GM21381 (cell line): Measurements from ENCODE around the gene FIBP.

Source experiments
- ATAC-seq: cut with Tn5 transposase; IDR thresholded peaks from one replicate; pipeline ENCODE4 v1.9.1; 2021; ENCODE audit warnings: mild to moderate bottlenecking, moderate library complexity; ENCODE audit not compliant: unreplicated experiment

Gene FIBP

GRCh38 chr11:65891219-65892136 lies 3.2 kb upstream of the FIBP start:
- no peak for ATAC-seq

DNA sequence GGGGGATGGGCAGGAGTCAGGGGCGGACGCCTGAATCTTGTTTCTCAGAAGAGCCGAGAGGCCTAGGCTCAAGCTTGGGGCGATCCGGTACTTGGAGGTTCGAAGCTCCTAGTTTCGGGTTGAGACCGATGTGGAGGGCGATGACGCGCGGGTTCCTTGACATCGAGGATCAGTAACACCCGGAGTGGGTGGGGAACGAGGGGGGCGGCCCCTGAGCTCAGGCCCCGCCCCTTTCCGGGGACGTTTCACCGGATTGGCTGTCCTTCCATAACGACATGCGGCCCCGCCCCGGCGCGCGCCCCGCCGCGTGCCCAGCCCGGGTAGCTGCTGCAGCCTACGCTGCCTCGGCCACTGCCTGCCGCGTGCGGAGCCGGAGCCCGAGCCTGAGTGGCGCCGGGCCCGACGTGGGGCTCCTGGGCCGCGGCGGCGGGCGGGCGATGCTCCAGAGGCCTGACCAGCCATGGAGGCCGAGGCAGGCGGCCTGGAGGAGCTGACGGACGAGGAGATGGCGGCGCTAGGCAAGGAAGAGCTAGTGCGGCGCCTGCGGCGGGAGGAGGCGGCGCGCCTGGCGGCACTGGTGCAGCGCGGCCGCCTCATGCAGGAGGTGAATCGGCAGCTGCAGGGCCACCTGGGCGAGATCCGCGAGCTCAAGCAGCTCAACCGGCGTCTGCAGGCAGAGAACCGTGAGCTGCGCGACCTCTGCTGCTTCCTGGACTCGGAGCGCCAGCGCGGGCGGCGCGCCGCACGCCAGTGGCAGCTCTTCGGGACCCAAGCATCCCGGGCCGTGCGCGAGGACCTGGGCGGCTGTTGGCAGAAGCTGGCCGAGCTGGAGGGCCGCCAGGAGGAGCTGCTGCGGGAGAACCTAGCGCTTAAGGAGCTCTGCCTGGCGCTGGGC lies 2.3 kb upstream of the FIBP start, which contains the start of gene CCDC85B:
Gene CCDC85B, plus strand, starts transcription at position 350 of the 895 bp plus-strand sequence. Its CDS starts 111 bp downstream, at position 461.
- peak; percentile 49 for ATAC-seq

DNA sequence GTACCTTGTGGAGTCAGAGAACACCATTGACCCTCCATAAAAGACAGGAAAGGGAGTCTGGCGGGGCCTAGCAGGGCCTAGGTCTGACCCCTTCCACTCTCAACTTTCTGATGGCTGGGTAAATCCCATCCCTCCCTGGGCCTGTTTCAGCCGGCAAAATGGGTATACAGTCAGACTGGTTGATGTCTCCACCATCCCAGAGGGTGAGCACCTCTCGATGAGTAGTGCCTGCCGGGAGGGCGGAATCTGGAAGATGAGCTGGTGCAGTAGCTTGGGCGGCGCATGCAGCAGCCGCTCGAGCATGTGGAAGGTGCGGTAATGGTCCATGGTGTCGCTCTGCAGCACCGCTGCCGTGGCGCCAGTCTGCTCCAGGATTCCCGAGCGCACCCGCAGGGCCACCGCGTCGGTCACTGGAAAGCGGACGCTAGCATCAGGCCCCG lies 528 bp downstream of the FIBP start:
- ATAC-seq, result peak; percentile 1

DNA sequence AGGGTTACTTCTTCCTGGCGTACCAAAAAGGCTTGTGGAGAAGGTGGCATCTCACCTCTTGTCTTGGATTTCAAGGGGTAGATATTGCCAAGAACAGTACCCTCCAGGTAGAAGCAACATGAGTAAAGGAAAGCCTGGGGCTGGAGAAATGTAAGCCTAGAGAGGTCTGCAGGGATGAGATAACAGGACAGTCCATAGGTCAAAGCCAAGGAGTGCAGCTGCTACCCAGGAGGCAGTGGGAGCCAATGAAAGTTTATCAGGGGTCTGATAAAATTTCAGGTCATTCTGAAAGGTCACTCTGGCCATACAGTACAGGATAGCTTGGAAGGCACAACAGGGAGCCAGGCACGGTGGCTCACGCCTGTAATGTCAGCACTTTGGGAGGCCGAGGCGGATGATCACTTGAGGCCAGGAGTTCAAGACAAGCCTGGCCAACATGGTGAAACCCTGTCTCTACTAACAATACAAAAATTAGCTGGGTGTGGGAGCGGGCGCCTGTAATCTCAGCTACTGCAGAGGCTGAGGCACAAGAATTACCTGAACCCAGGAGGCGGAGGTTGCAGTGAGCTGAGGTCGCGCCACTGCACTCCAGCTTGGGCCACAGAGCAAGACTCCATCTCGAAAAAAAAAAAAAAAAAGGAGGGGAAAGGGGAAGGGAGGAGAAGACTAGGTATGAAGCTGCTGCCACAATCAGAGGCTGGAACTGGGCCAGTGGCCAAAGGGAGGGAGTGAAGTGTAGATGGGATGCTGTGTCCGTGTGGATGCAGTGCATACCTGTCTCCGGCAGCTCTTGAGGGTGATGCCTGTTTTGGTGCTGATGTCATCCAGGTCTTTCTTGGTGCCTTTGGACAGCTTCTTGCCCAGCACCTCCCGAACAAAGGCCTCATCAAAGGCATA lies 1.2 kb downstream of the FIBP start:
- ATAC-seq, result no peak

DNA sequence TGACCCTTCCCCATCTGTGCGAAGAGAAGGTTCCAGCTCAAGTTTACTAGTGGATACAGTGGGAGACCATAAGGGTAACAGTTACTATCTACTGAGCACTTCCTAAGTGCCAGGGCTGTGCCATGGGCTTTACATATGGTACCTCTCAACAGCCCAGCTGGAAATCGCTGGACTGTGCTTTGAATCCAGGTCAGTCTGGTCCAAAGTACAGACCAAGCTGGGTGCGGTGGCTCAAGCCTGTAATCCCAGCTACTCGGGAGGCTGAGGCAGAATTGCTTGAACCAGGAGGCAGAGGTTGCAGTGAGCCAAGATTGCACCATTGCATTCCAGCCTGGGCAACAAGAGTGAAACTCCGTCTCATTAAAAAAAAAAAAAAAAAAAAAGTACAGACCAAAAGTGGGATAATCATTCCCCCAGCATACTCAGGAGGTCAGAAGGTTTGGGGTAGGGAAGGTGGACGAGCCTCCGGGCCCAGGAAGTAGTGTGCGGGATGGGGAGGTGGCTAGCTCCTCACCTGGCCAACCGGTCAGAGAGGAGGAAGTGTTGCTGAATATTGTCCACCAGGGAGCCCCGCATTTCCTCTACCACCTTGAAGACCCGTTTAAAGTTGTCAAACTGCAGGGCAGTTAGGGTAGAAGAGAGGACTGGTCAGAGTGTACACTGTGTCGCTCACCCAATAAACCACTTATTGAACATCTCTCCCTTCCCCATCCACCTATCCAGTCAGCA lies 2.3 kb downstream of the FIBP start:
- no peak for ATAC-seq

GRCh38 chr11:65885231-65885630 lies 3.0 kb downstream of the FIBP start:
- no peak for ATAC-seq

DNA sequence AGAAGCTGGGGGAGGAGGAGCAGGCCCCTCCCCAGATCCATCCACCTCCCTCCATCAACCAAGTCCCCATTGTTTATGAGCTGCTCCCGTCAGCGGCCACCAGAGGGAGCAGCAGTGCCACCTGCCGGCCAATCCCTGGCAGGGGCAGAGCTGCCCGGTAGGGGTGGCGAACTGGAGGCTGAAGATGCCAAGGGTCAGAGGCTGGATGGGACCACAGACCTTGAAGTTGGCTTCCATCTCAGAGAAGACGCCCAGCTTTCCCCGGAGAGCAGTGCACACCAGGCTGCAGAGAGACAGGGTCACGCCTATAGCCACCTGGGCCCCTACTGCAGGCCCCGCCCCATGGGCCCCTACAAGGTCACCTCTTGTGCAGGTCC lies 3.6 kb downstream of the FIBP start:
- no peak for ATAC-seq

GRCh38 chr11:65883786-65884715 lies 4.2 kb downstream of the FIBP start:
- no peak for ATAC-seq

DNA sequence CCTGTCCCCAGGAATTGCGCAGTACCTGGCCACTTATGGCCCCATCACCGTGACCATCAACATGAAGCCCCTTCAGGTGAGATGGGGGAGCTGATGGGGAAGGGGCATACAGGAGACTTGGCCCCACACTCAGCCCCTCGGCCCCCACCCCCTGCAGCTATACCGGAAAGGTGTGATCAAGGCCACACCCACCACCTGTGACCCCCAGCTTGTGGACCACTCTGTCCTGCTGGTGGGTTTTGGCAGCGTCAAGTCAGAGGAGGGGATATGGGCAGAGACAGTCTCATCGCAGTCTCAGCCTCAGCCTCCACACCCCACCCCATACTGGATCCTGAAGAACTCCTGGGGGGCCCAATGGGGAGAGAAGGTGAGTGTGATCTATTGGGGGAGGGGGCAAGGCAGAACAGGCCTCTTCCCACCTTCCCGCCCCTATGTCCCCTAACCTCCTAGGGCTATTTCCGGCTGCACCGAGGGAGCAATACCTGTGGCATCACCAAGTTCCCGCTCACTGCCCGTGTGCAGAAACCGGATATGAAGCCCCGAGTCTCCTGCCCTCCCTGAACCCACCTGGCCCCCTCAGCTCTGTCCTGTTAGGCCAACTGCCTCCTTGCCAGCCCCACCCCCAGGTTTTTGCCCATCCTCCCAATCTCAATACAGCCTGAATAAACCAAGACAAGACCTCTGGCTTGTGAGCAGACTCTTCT lies 5.1 kb downstream of the FIBP start:
- no peak for ATAC-seq

- no peak for ATAC-seq
Measured at GRCh38 chr11:65882120-65883057, 5.9 kb downstream of the FIBP start.

- no peak for ATAC-seq
Measured at GRCh38 chr11:65880844-65881421, 7.3 kb downstream of the FIBP start.

DNA sequence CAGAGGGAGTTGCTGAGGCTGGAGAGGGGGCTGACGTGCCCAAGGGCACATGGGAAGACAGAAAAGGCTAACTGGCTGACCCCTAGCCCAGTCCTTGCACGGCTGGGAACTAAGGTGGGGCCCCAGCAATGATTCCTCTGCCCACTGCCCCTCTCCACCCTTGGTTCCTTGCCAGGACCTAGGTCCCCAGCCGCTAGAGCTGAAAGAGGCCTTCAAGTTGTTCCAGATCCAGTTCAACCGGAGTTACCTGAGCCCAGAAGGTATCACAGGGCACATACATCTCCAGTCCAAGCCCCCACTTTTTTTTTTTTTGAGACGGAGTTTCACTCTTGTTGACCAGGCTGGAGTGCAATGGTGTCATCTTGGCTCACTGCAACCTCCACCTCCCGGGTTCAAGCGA lies 8.2 kb downstream of the FIBP start:
- no peak for ATAC-seq

- no peak for ATAC-seq
Measured at GRCh38 chr11:65879617-65880016, 8.7 kb downstream of the FIBP start, which contains the start of gene CTSW. Gene CTSW (plus strand): TSS chr11:65879837. CDS start chr11:65879855, 18 bp downstream.

- peak; percentile 82 for ATAC-seq
Measured at GRCh38 chr11:65873318-65874156, 14.7 kb downstream of the FIBP start.

- ATAC-seq, result no peak
Measured at GRCh38 chr11:65872586-65873317, 15.5 kb downstream of the FIBP start, which contains the start of gene EFEMP2. Gene EFEMP2 (minus strand): TSS chr11:65872800. CDS start chr11:65872354, 446 bp downstream.
